Liver (tissue), 9 donors: ENCODE measurements around the gene ARAP3. TPM values are rescaled to one million over a fixed set of nuclear protein-coding genes. Genes with fewer than 3 reads are reported as not detected.

ENCODE experiments used
- DNase-seq: peaks from one replicate; pipeline ENCODE4 v3.0.0-alpha.2; 2017; ENCODE audit warnings: low spot score
- H3K27ac ChIP-seq, 2 donors: one replicate each; pipeline ENCODE4 v1.7.0; 2013; ENCODE audit warnings: inconsistent platforms in 2 of 2, low read length in 2 of 2, control low read depth in 1 of 2, low read depth in 1 of 2, mild to moderate bottlenecking in 1 of 2
- H3K27me3 ChIP-seq, 4 donors: one replicate each; pipeline versions ENCODE4 v1.6.1 to v1.7.0; 2013; ENCODE audit warnings: low read length in 3 of 4, inconsistent platforms in 1 of 4, mild to moderate bottlenecking in 1 of 4, moderate library complexity in 1 of 4; ENCODE audit not compliant: control insufficient read depth in 4 of 4, insufficient read depth in 4 of 4
- H3K36me3 ChIP-seq, 4 donors: one replicate each; pipeline versions ENCODE4 v1.6.1 to v1.7.0; 2013; ENCODE audit warnings: low read length in 3 of 4, mild to moderate bottlenecking in 3 of 4, low read depth in 1 of 4, moderate library complexity in 1 of 4; ENCODE audit not compliant: control insufficient read depth in 4 of 4, insufficient read depth in 3 of 4
- H3K4me1 ChIP-seq, 4 donors: one replicate each; pipeline versions ENCODE4 v1.6.1 to v1.7.0; 2013; ENCODE audit warnings: low read length in 3 of 4, mild to moderate bottlenecking in 3 of 4, moderate library complexity in 1 of 4; ENCODE audit not compliant: control insufficient read depth in 4 of 4, insufficient read depth in 4 of 4
- H3K4me3 ChIP-seq, 3 donors: one replicate each; pipeline versions ENCODE4 v1.6.1 to v1.7.0; 2013; ENCODE audit warnings: low read length in 3 of 3, control low read depth in 1 of 3, low read depth in 1 of 3, mild to moderate bottlenecking in 1 of 3
- H3K9ac ChIP-seq, 2 donors: one replicate each; pipeline ENCODE4 v1.7.0; 2013; ENCODE audit warnings: low read length in 2 of 2, mild to moderate bottlenecking in 2 of 2, moderate library complexity in 2 of 2, control low read depth in 1 of 2, low read depth in 1 of 2
- H3K9me3 ChIP-seq, 4 donors: one replicate each; pipeline versions ENCODE4 v1.6.1 to v1.7.0; 2013; ENCODE audit warnings: low read length in 3 of 4; ENCODE audit not compliant: control insufficient read depth in 4 of 4
- EGR1 ChIP-seq, 2 donors: IDR thresholded peaks; 2 replicates each; pipeline ENCODE4 v1.6.1; 2016 to 2018; ENCODE audit warnings: antibody characterized with exemption in 2 of 2, low read depth in 2 of 2
- FOXA1 ChIP-seq: IDR thresholded peaks from 2 replicates; pipeline ENCODE4 v1.6.1; 2016; ENCODE audit warnings: antibody characterized with exemption
- FOXA2 ChIP-seq: IDR thresholded peaks from 2 replicates; pipeline ENCODE4 v1.6.1; 2016; ENCODE audit warnings: antibody characterized with exemption
- HNF4A ChIP-seq, 2 donors: conservative IDR thresholded peaks; 2 replicates each; pipeline ENCODE4 v1.6.1; 2016; ENCODE audit warnings: antibody characterized with exemption in 2 of 2, mild to moderate bottlenecking in 2 of 2
- JUND ChIP-seq, 2 donors: IDR thresholded peaks; 2 replicates each; pipeline ENCODE4 v1.6.1; 2016; ENCODE audit warnings: antibody characterized with exemption in 2 of 2
- NR2F2 ChIP-seq: IDR thresholded peaks from 2 replicates; pipeline ENCODE4 v1.6.1; 2016; ENCODE audit warnings: antibody characterized with exemption
- RXRA ChIP-seq, 2 donors: IDR thresholded peaks; 2 replicates each; pipeline ENCODE4 v1.6.1; 2017 to 2018; ENCODE audit warnings: antibody characterized with exemption in 2 of 2, mild to moderate bottlenecking in 1 of 2
- TAF1 ChIP-seq: conservative IDR thresholded peaks from 2 replicates; pipeline ENCODE4 v1.6.1; 2016; ENCODE audit warnings: antibody characterized with exemption, mild to moderate bottlenecking
- YY1 ChIP-seq: IDR thresholded peaks from 2 replicates; pipeline ENCODE4 v1.6.1; 2016; ENCODE audit warnings: antibody characterized with exemption, mild to moderate bottlenecking
- WGBS: extraction: QIAGEN DNeasy Blood & Tissue Kit; methylation state at CpG from one replicate; pipeline ENCODE4 v1.1.7; 2013; 5-methylcytosine and 5-hydroxymethylcytosine counted together
- polyA plus RNA-seq, 2 donors: library from polyadenylated mRNA; stranded (reverse) in 1 of 2; unstranded in 1 of 2; fragments of 200-250 nt in 1 of 2; fragments of >200 nt in 1 of 2; fragmentation: Nextera tagmentation in 1 of 2; extraction: Ambion mirVana in 1 of 2; gene quantifications; one replicate each; pipeline versions ENCODE4 v1.2.1 to v1.2.3, GENCODE V29; 2013 to 2015
- total RNA-seq, 2 donors: library from RNA; depleted of rRNA; stranded (reverse); fragments of >200 nt; gene quantifications; one replicate each; pipeline ENCODE4 v1.2.3, GENCODE V29; 2014
- TF ChIP-seq, protein P1 (sequence below): IDR thresholded peaks from 2 replicates; pipeline ENCODE4 v1.6.1; 2016; ENCODE audit warnings: antibody characterized with exemption
- TF ChIP-seq, protein P2 (sequence below): IDR thresholded peaks from 2 replicates; pipeline ENCODE4 v1.6.1; 2016; ENCODE audit warnings: antibody characterized with exemption, mild to moderate bottlenecking
- TF ChIP-seq, protein P3 (sequence below): IDR thresholded peaks from 2 replicates; pipeline ENCODE4 v1.6.1; 2016; ENCODE audit warnings: antibody characterized with exemption
- TF ChIP-seq, protein P4 (sequence below): fragments of 150-350 bp; IDR thresholded peaks from 2 replicates; pipeline ENCODE4 v1.5.1; 2017; ENCODE audit warnings: improper control_type of control experiment, low read depth, low read length; ENCODE audit not compliant: missing input control
- donor health status: healthy.
- donor health status: healthy.
- donor health status: healthy.
- donor health status: healthy.
- donor health status: healthy.

ARAP3 gene
- total and polyA plus RNA-seq, 4 donors, result 1.6 to 4.7 (median 2.1) TPM

DNA sequence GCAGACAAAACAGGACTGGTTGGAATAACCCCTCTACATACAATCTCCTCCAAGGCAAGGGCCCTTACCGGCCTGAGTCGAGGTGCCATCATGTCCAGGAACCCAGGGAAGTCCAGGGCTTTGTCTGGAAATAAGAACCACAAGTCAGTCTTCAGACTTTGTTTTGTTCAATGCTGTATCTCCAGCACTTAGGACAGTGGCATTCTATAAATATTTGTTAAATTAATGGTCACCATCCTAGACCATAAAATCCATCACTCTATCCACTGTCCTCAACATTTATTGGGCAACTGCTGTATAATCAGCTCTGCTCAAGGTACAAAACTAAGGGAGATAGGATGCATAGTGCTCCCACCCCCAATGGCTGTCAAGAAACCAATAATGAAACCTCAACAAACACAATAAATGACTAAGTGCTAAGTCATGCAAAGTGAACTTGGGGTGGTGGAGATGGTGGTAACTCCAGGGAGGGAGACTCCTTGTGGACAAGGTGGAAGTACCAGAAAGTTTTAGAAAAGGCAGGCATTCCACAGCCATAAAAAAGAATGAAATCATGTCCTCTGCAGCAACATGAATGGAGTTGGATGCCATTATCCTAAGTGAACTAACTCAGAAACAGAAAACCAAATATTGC is 40.3 kb downstream of the ARAP3 start:
- DNase-seq, result no peak
- Histone ChIP-seq H3K9me3 (no peaks in the 10 kb centered on the region), H3K36me3 (no peaks in the 10 kb centered on the region), H3K9ac (no peak overlapping the region), H3K27ac (no peak overlapping the region), H3K27me3 (no peaks in the 10 kb centered on the region), H3K4me1 (peaks cover 5 to 11% (median 9%) of the 10 kb centered on the region in 4 donors), H3K4me3 (no peak overlapping the region)
- 94% methylated on average over 2 of the region's 2 CpGs for WGBS
- TF ChIP-seq, protein P1, sequence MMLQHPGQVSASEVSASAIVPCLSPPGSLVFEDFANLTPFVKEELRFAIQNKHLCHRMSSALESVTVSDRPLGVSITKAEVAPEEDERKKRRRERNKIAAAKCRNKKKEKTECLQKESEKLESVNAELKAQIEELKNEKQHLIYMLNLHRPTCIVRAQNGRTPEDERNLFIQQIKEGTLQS, result no peak
- TF ChIP-seq FOXA2 (no peak), HNF4A (conservative IDR thresholded peaks at IDR 0.05) (no peak), YY1 (no peak), FOXA1 (no peak), TAF1 (no peak)
- TF ChIP-seq, protein P2, sequence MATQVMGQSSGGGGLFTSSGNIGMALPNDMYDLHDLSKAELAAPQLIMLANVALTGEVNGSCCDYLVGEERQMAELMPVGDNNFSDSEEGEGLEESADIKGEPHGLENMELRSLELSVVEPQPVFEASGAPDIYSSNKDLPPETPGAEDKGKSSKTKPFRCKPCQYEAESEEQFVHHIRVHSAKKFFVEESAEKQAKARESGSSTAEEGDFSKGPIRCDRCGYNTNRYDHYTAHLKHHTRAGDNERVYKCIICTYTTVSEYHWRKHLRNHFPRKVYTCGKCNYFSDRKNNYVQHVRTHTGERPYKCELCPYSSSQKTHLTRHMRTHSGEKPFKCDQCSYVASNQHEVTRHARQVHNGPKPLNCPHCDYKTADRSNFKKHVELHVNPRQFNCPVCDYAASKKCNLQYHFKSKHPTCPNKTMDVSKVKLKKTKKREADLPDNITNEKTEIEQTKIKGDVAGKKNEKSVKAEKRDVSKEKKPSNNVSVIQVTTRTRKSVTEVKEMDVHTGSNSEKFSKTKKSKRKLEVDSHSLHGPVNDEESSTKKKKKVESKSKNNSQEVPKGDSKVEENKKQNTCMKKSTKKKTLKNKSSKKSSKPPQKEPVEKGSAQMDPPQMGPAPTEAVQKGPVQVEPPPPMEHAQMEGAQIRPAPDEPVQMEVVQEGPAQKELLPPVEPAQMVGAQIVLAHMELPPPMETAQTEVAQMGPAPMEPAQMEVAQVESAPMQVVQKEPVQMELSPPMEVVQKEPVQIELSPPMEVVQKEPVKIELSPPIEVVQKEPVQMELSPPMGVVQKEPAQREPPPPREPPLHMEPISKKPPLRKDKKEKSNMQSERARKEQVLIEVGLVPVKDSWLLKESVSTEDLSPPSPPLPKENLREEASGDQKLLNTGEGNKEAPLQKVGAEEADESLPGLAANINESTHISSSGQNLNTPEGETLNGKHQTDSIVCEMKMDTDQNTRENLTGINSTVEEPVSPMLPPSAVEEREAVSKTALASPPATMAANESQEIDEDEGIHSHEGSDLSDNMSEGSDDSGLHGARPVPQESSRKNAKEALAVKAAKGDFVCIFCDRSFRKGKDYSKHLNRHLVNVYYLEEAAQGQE, result no peak
- TF ChIP-seq, protein P3, sequence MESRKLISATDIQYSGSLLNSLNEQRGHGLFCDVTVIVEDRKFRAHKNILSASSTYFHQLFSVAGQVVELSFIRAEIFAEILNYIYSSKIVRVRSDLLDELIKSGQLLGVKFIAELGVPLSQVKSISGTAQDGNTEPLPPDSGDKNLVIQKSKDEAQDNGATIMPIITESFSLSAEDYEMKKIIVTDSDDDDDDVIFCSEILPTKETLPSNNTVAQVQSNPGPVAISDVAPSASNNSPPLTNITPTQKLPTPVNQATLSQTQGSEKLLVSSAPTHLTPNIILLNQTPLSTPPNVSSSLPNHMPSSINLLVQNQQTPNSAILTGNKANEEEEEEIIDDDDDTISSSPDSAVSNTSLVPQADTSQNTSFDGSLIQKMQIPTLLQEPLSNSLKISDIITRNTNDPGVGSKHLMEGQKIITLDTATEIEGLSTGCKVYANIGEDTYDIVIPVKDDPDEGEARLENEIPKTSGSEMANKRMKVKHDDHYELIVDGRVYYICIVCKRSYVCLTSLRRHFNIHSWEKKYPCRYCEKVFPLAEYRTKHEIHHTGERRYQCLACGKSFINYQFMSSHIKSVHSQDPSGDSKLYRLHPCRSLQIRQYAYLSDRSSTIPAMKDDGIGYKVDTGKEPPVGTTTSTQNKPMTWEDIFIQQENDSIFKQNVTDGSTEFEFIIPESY, result no peak

DNA sequence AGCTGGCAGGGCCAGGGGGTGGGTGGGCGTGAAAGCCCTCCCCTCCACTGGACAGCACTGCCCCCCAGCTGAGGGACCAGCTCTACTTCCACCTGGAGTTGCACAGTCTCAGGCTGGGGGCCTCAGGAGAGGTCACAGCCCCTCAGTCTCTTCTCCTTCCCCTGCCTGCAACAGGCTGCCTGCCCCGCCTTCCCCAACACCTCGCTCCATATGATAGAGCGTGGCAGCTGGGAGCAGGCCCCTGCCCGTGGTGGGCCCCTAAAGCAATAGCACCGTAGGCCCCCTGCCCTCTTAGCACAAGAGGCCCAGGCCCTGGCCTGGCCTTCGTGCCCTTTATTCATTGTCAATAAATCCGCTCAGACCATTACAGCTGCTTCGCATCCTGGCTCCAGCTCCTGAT is 41.3 kb downstream of the ARAP3 start:
- Histone ChIP-seq H3K27ac (no peak overlapping the region), H3K9me3 (no peaks in the 10 kb centered on the region), H3K4me1 (peaks cover 6 to 17% (median 12%) of the 10 kb centered on the region in 4 donors), H3K9ac (no peak overlapping the region), H3K27me3 (no peaks in the 10 kb centered on the region), H3K4me3 (no peak overlapping the region), H3K36me3 (no peaks in the 10 kb centered on the region)
- TF ChIP-seq NR2F2, result no peak
- no peak for DNase-seq
- WGBS, result 93% methylated on average over 9 of the region's 9 CpGs

DNA sequence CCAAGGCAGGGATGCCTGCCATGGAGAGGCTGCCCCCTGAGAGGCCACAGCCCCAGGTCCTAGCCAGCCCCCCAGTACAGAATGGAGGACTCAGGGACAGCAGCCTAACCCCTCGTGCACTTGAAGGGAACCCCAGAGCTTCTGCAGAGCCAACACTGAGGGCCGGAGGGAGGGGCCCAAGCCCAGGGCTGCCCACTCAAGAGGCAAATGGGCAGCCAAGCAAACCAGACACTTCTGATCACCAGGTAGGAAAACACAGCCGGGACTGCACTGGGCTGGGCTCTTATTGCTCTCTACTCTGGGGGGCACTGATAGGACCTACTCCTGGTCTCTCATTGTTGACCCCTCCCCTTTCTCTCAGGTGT is 42.0 kb downstream of the ARAP3 start:
- Histone ChIP-seq H3K36me3 (no peaks in the 10 kb centered on the region), H3K27ac (no peak overlapping the region), H3K27me3 (no peaks in the 10 kb centered on the region), H3K4me1 (peaks cover 9 to 24% (median 17%) of the 10 kb centered on the region in 4 donors), H3K9me3 (no peaks in the 10 kb centered on the region), H3K9ac (no peak overlapping the region), H3K4me3 (no peak overlapping the region)
- DNase-seq, result no peak
- 96% methylated on average over 3 of the region's 3 CpGs for WGBS
- TF ChIP-seq, protein P4, sequence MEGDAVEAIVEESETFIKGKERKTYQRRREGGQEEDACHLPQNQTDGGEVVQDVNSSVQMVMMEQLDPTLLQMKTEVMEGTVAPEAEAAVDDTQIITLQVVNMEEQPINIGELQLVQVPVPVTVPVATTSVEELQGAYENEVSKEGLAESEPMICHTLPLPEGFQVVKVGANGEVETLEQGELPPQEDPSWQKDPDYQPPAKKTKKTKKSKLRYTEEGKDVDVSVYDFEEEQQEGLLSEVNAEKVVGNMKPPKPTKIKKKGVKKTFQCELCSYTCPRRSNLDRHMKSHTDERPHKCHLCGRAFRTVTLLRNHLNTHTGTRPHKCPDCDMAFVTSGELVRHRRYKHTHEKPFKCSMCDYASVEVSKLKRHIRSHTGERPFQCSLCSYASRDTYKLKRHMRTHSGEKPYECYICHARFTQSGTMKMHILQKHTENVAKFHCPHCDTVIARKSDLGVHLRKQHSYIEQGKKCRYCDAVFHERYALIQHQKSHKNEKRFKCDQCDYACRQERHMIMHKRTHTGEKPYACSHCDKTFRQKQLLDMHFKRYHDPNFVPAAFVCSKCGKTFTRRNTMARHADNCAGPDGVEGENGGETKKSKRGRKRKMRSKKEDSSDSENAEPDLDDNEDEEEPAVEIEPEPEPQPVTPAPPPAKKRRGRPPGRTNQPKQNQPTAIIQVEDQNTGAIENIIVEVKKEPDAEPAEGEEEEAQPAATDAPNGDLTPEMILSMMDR, result no peak
- TF ChIP-seq EGR1 (IDR thresholded peaks at IDR 0.05; ENCODE audit: low read depth in 2 of 2) (no peak), FOXA1 (no peak), RXRA (IDR thresholded peaks at IDR 0.05) (no peak), JUND (IDR thresholded peaks at IDR 0.05) (no peak)
